ENCODE measurements around the gene ELK1. TPM values are rescaled to one million over a fixed set of nuclear protein-coding genes. Genes with fewer than 3 reads are reported as not detected.

ELK1 gene
- total RNA-seq, 4 donors from 2014 or later, result 19.1 to 35.3 (median 25.1) TPM

GRCh38 chrX:47619486-47620302, 30.7 kb downstream of the ELK1 start, which contains the start of gene SYN1:
SYN1 (minus strand) TSS chrX:47619857; CDS start chrX:47619728, 129 bp downstream.
- TF ChIP-seq POLR2AphosphoS5 (IDR thresholded peaks at IDR 0.05) (peak; percentile 34 to 68), POLR2A (IDR thresholded peaks at IDR 0.05; ENCODE audit: low read depth) (no peak), CTCF (IDR thresholded peaks at IDR 0.05) (peak; percentile 32 to 37 (median 33)), EP300 (IDR thresholded peaks at IDR 0.05) (no peak)
- Histone ChIP-seq H3K36me3 (no peaks in the 10 kb centered on the region), H3K4me3 (peak within 1 kb of the TSS; percentile 33 to 53 (median 40)), H3K9me3 (no peaks in the 10 kb centered on the region), H3K4me1 (peaks cover 3 to 17% (median 12%) of the 10 kb centered on the region in 4 donors), H3K27me3 (peaks cover 0 to 16% (median 3%) of the 10 kb centered on the region in 4 donors), H3K27ac (replicated peaks in 1 of 4) (no peak within 1 kb of the TSS)
- 76% methylated on average over 5 of the region's 88 CpGs for WGBS
- peak; percentile 5 for DNase-seq (ENCODE audit: extremely low spot score)
- intact Hi-C loops (cut with DNase I), result no loop called here

- peaks cover 0 to 16% (median 3%) of the 10 kb centered on the region in 4 donors for H3K27me3 ChIP-seq
- H3K36me3 ChIP-seq, result no peaks in the 10 kb centered on the region
- H3K9me3 ChIP-seq, result no peaks in the 10 kb centered on the region
- 63% methylated on average over 19 of the region's 32 CpGs for WGBS
- intact Hi-C loops (cut with DNase I), result no loop called here
- peaks cover 3 to 16% (median 12%) of the 10 kb centered on the region in 4 donors for H3K4me1 ChIP-seq
- TF ChIP-seq POLR2AphosphoS5 (IDR thresholded peaks at IDR 0.05) (no peak), CTCF (IDR thresholded peaks at IDR 0.05) (no peak), POLR2A (IDR thresholded peaks at IDR 0.05; ENCODE audit: low read depth) (no peak), EP300 (IDR thresholded peaks at IDR 0.05) (no peak)
- peak overlapping the region in 3 of 4 donors; percentile 39 to 53 (median 40) for H3K4me3 ChIP-seq
- no peak overlapping the region for H3K27ac ChIP-seq (replicated peaks in 1 of 4)
- no peak for DNase-seq (ENCODE audit: extremely low spot score)
These were observed 31.4 kb downstream of the ELK1 start for GRCh38 chrX:47618923-47619485.

- no peak for DNase-seq (ENCODE audit: extremely low spot score)
These were observed 35.7 kb downstream of the ELK1 start for GRCh38 chrX:47614618-47615017.

GRCh38 chrX:47613082-47613481, 37.3 kb downstream of the ELK1 start:
- H3K36me3 ChIP-seq, result no peaks in the 10 kb centered on the region
- no peak overlapping the region for H3K4me3 ChIP-seq
- intact Hi-C loops (cut with DNase I), result no loop called here
- TF ChIP-seq POLR2AphosphoS5 (IDR thresholded peaks at IDR 0.05) (no peak), POLR2A (IDR thresholded peaks at IDR 0.05; ENCODE audit: low read depth) (no peak), EP300 (IDR thresholded peaks at IDR 0.05) (no peak), CTCF (IDR thresholded peaks at IDR 0.05) (no peak)
- 82% methylated on average over 8 of the region's 8 CpGs for WGBS
- H3K27ac ChIP-seq (replicated peaks in 1 of 4), result no peak overlapping the region
- H3K4me1 ChIP-seq, result no peaks in the 10 kb centered on the region
- DNase-seq (ENCODE audit: extremely low spot score), result no peak
- H3K27me3 ChIP-seq, result no peaks in the 10 kb centered on the region
- H3K9me3 ChIP-seq, result no peaks in the 10 kb centered on the region

More at GRCh38 chrX:47614618-47615017, 35.7 kb downstream of the ELK1 start:
- TF ChIP-seq POLR2AphosphoS5 (IDR thresholded peaks at IDR 0.05), result no peak
- no peak for TF ChIP-seq CTCF (IDR thresholded peaks at IDR 0.05)
- TF ChIP-seq EP300 (IDR thresholded peaks at IDR 0.05), result no peak
- TF ChIP-seq POLR2A (IDR thresholded peaks at IDR 0.05; ENCODE audit: low read depth), result no peak
- Histone ChIP-seq H3K4me1 (peaks cover 3 to 6% (median 5%) of the 10 kb centered on the region in 4 donors), H3K27me3 (peaks cover 0 to 5% (median 0%) of the 10 kb centered on the region in 4 donors), H3K9me3 (no peaks in the 10 kb centered on the region), H3K36me3 (no peaks in the 10 kb centered on the region), H3K27ac (replicated peaks in 1 of 4) (no peak overlapping the region), H3K4me3 (no peak overlapping the region)
- WGBS, result 72% methylated on average over 5 of the region's 5 CpGs
- intact Hi-C loops (cut with DNase I), result no loop called here

All from esophagus muscularis mucosa (tissue), 4 donors.